Activated CD4-positive, alpha-beta T cell treated with anti-CD3 and anti-CD28 coated beads, Interleukin-2, Interleukin-4, amounts not matched to agents 100 ng/mL and 50 ng/mL, durations not matched to agents 16 hours and 8 hours (primary cell): ENCODE results near the gene TMEM120A.
"Not testable (repeated sequence)": the region's sequence is repeated elsewhere in the genome, so short reads cannot be mapped to it uniquely, and the experiment has no call there.

ENCODE experiments used
- DNase-seq: peaks from one replicate; pipeline ENCODE4 v3.0.0-alpha.2; 2020; ENCODE audit warnings: low spot score

The TMEM120A gene

GRCh38 chr7:75994388-75995051 is at the start of gene TMEM120A:
TMEM120A (minus strand) TSS chr7:75994595; CDS start chr7:75994570, 25 bp downstream.
- peak; percentile 93 for DNase-seq

- DNase-seq = no peak
Measured at GRCh38 chr7:76040126-76040525, 45.7 kb upstream of the TMEM120A start.

- DNase-seq = no peak
Measured at GRCh38 chr7:76037310-76037709, 42.9 kb upstream of the TMEM120A start.

GRCh38 chr7:76031964-76032363 is 37.6 kb upstream of the TMEM120A start:
- no peak for DNase-seq

GRCh38 chr7:76029682-76030081 is 35.3 kb upstream of the TMEM120A start:
- DNase-seq = not testable (repeated sequence)

- no peak for DNase-seq
Measured at GRCh38 chr7:76023002-76023401, 28.6 kb upstream of the TMEM120A start.

GRCh38 chr7:76022026-76022780 is 27.8 kb upstream of the TMEM120A start:
- DNase-seq = no peak

GRCh38 chr7:76020031-76020714 is 25.8 kb upstream of the TMEM120A start:
- peak; percentile 66 for DNase-seq

- DNase-seq = not testable (repeated sequence)
Measured at GRCh38 chr7:76018520-76018919, 24.1 kb upstream of the TMEM120A start.

GRCh38 chr7:76016191-76016947 is 22.0 kb upstream of the TMEM120A start:
- no peak for DNase-seq

GRCh38 chr7:76011442-76011861 is 17.1 kb upstream of the TMEM120A start:
- no peak for DNase-seq

- DNase-seq = no peak
Measured at GRCh38 chr7:76009672-76010600, 15.5 kb upstream of the TMEM120A start.

- peak; percentile 53 for DNase-seq
Measured at GRCh38 chr7:76008156-76008687, 13.8 kb upstream of the TMEM120A start.

GRCh38 chr7:76005004-76005403 is 10.6 kb upstream of the TMEM120A start:
- DNase-seq = not testable (repeated sequence)

- DNase-seq = no peak
Measured at GRCh38 chr7:76003351-76003750, 9.0 kb upstream of the TMEM120A start.

- DNase-seq = no peak
Measured at GRCh38 chr7:76002822-76003221, 8.4 kb upstream of the TMEM120A start.

GRCh38 chr7:76002139-76002538 is 7.7 kb upstream of the TMEM120A start:
- no peak for DNase-seq

- DNase-seq = no peak
Measured at GRCh38 chr7:76000566-76000965, 6.2 kb upstream of the TMEM120A start.

GRCh38 chr7:75998038-75998437 is 3.6 kb upstream of the TMEM120A start:
- DNase-seq = no peak

- no peak for DNase-seq
Measured at GRCh38 chr7:75996476-75996875, 2.1 kb upstream of the TMEM120A start.

- no peak for DNase-seq
Measured at GRCh38 chr7:75995996-75996395, 1.6 kb upstream of the TMEM120A start.
